Activated CD8-positive, alpha-beta T cell treated with anti-CD3 and anti-CD28 coated beads, Interleukin-2, amount 10 ng/mL, durations not matched to agents 7 days and 5 days (primary cell): Measurements from ENCODE around the gene RLF. TPM values are rescaled to one million over a fixed set of nuclear protein-coding genes. Genes with fewer than 3 reads are reported as not detected.
A peak's percentile ranks its signal among the peaks of the same experiment; 100 is the strongest.

Source experiments
- ATAC-seq: fragments of 150-1000 bp; cut with Tn5 transposase; one replicate; pipeline ENCODE4 v1.10.0; 2021; ENCODE audit warnings: moderate library complexity
- CTCF ChIA-PET: fragments of 350-600 bp; sonication (Branson Sonifier 250); formaldehyde crosslinking; loops from one replicate; lab custom pipeline; 2021; ENCODE audit warnings: antibody characterized with exemption; lab: Charles Lee
- POLR2A ChIA-PET: fragments of 350-600 bp; sonication (Branson Sonifier 250); formaldehyde crosslinking; loops from one replicate; lab custom pipeline; 2021; ENCODE audit warnings: antibody characterized with exemption; lab: Charles Lee
- DNase-seq: peaks from one replicate; pipeline ENCODE4 v3.0.0-alpha.2; 2020
- H3K27ac Mint-ChIP-seq: one replicate; pipeline ENCODE4 v1.8.0; 2021; ENCODE audit warnings: mild to moderate bottlenecking, mixed read lengths
- H3K27me3 Mint-ChIP-seq: one replicate; pipeline ENCODE4 v1.8.0; 2021; ENCODE audit warnings: low read depth, mixed read lengths
- H3K36me3 Mint-ChIP-seq: one replicate; pipeline ENCODE4 v1.8.0; 2021; ENCODE audit warnings: low read depth, mixed read lengths
- H3K4me1 Mint-ChIP-seq: one replicate; pipeline ENCODE4 v1.8.0; 2021; ENCODE audit warnings: low read depth, mixed read lengths
- H3K4me3 Mint-ChIP-seq: one replicate; pipeline ENCODE4 v1.8.0; 2021; ENCODE audit warnings: mild to moderate bottlenecking, mixed read lengths
- H3K9me3 Mint-ChIP-seq: one replicate; pipeline ENCODE4 v1.8.0; 2022; ENCODE audit warnings: mixed read lengths; ENCODE audit not compliant: insufficient read depth
- total RNA-seq, 2 experiments: library from RNA; stranded (reverse); gene quantifications; one replicate each; pipeline ENCODE4 v1.2.3, GENCODE V29; 2021

The RLF gene
- total RNA-seq, 2 experiments from 2014 or later: 20.4 to 22.3 TPM

DNA sequence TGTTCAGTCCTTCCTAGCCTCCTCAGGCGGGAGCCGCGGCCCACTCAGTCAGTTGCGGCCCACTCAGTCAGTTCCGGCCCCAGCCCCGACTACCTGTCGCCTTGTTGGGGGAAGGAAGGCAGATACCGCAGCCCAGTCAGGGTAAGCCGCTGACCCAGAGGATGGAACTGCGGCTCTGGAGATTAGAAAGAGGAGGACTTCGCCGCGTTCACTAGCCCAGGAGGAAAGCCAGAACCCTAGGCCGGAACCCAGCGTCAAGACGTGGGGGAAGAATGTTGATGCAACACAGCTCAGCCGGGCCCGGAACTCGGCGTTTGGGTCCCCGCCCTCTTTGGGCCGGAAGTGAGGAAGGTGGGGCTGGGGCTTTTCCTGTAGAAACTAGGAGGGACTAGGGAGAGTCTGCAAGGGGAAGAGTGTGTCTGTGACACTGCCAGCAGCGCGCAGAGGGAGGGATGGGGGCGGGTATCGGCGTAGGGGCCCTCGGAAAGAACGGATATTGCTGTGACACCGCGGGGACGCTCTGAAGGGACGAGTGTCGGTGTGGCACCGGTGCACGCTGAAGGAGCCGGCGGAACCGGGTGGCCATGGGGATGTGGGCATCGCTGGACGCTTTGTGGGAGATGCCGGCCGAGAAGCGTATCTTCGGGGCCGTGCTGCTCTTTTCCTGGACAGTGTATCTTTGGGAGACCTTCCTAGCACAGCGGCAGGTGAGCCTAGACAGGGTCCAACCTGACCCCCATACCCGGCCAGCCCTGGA, 96.7 kb downstream of the RLF start, which contains the start of gene ZMPSTE24:
Gene ZMPSTE24, plus strand, starts transcription at position 549 of the 757 bp plus-strand sequence. Its CDS starts 36 bp downstream, at position 585.
- POLR2A ChIA-PET: interaction anchor here (0.6 to 1.8 kb wide), 11 partner anchors 12 to 218 kb away, joined by 3 to 21 read pairs (median 5); partner anchors contain the start of genes CAP1, RLF and SMAP2
- CTCF ChIA-PET: interaction anchor here (0.7 to 3.0 kb wide), 6 partner anchors 60 to 126 kb away, joined by 3 to 15 read pairs (median 3); no protein-coding TSS in a partner anchor
- H3K27ac Mint-ChIP-seq: peak within 1 kb of the TSS; percentile 100
- H3K36me3 Mint-ChIP-seq: peaks cover 42% of the 10 kb centered on the region
- ATAC-seq (peak; percentile 96), DNase-seq (peak; percentile 98)
- H3K4me1 Mint-ChIP-seq: peaks cover 49% of the 10 kb centered on the region
- no peaks in the 10 kb centered on the region for H3K27me3 Mint-ChIP-seq
- peak within 1 kb of the TSS; percentile 99 for H3K4me3 Mint-ChIP-seq
- H3K9me3 Mint-ChIP-seq: no peaks in the 10 kb centered on the region

- Mint-ChIP-seq H3K27ac (peak overlapping the region; percentile 100), H3K4me3 (peak overlapping the region; percentile 99), H3K27me3 (no peaks in the 10 kb centered on the region), H3K36me3 (peaks cover 45% of the 10 kb centered on the region), H3K9me3 (no peaks in the 10 kb centered on the region), H3K4me1 (peaks cover 51% of the 10 kb centered on the region)
- CTCF ChIA-PET: interaction anchor here (1.0 to 1.3 kb wide), 2 partner anchors 75 to 126 kb away, joined by 3 to 4 read pairs; no protein-coding TSS in a partner anchor
- ATAC-seq: no peak
- POLR2A ChIA-PET: interaction anchor here (0.6 to 1.8 kb wide), 7 partner anchors 15 to 218 kb away, joined by 3 to 21 read pairs (median 5); partner anchors contain the start of genes CAP1 and RLF
- no peak for DNase-seq
Measured at GRCh38 chr1:40258445-40258769, 97.2 kb downstream of the RLF start.

DNA sequence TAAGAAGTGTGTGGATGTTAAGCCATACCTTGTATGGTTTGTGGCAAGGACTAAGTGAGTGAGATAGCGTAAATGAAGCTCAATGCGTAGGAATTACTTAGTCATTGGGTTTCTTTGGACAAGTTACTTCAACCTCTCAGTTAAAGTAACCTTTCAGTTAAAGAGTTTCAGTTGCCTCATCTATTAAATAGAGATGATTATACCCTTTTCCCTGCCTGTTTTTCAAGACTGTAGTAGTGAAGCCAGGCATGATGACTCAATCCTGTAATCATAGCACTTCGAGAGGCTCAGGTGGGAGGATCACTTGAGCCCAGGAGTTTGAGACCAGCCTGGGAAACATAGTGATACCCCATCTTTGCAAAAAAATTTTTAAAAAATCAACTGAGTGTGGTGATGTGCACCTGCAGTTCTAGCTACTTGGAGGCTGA, 103.2 kb downstream of the RLF start:
- Mint-ChIP-seq H3K27me3 (no peaks in the 10 kb centered on the region), H3K9me3 (no peaks in the 10 kb centered on the region), H3K4me1 (peaks cover 33% of the 10 kb centered on the region), H3K4me3 (no peak overlapping the region), H3K27ac (no peak overlapping the region), H3K36me3 (peaks cover 44% of the 10 kb centered on the region)
- DNase-seq (no peak), ATAC-seq (no peak)
- ChIA-PET CTCF (interaction anchor here (1.0 to 2.2 kb wide), 5 partner anchors 9 to 120 kb away, joined by 3 to 7 read pairs (median 4); no protein-coding TSS in a partner anchor), POLR2A (interaction anchor here (1.4 kb wide), 1 partner anchor 51 kb away, joined by 4 read pairs; no protein-coding TSS in a partner anchor)

GRCh38 chr1:40265298-40265697, 104.1 kb downstream of the RLF start:
- no peak for ATAC-seq
- Mint-ChIP-seq H3K4me3 (no peak overlapping the region), H3K27ac (no peak overlapping the region), H3K4me1 (peaks cover 26% of the 10 kb centered on the region), H3K9me3 (no peaks in the 10 kb centered on the region), H3K36me3 (peaks cover 45% of the 10 kb centered on the region), H3K27me3 (no peaks in the 10 kb centered on the region)
- ChIA-PET CTCF (interaction anchor here (1.0 to 2.2 kb wide), 4 partner anchors 24 to 112 kb away, joined by 3 to 9 read pairs (median 6); no protein-coding TSS in a partner anchor), POLR2A (interaction anchor here (1.4 kb wide), 1 partner anchor 50 kb away, joined by 4 read pairs; no protein-coding TSS in a partner anchor)
- no peak for DNase-seq

- Mint-ChIP-seq H3K27ac (no peak overlapping the region), H3K4me1 (peaks cover 20% of the 10 kb centered on the region), H3K4me3 (no peak overlapping the region), H3K36me3 (peaks cover 44% of the 10 kb centered on the region), H3K9me3 (no peaks in the 10 kb centered on the region), H3K27me3 (no peaks in the 10 kb centered on the region)
- CTCF ChIA-PET: interaction anchor here (0.8 to 2.2 kb wide), 5 partner anchors 49 to 113 kb away, joined by 3 to 9 read pairs (median 4); no protein-coding TSS in a partner anchor
- ATAC-seq (no peak), DNase-seq (no peak)
- POLR2A ChIA-PET: interaction anchor here (0.6 kb wide), 1 partner anchor 9 kb away, joined by 3 read pairs; no protein-coding TSS in a partner anchor
Measured at GRCh38 chr1:40265919-40266318, 104.7 kb downstream of the RLF start.

DNA sequence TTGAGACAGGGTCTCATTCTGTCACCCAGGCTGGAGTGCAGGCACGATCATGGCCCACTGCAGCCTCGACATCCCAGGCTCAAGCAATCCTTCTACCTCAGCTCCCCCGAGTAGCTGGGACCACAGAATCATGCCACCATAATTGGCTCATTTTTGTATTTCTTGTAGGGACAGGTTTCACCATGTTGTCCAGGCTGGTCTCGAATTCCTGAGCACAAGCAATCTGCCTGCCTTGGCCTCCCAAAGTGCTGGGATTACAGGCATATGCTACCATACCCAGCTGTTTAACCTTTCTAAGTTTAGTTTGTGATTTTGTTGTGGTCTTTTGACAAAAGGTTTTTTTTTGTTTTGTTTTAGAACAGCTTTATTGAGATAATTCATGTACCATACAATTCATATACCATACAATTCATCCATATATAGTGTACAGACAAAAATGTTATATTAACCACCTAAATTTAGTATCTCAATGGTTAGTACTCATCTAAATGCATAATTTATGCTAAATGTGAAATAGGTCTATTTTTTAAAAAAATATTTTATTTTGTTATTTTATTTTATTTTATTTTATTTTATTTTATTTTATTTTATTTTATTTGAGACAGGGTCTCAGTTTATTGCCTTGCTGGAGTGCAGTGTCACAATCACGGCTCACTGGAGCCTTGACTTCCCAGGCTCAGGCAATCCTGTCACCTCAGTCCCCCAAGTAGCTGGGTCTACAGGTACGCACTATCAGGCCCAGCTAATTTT, 105.8 kb downstream of the RLF start:
- peaks cover 13% of the 10 kb centered on the region for H3K4me1 Mint-ChIP-seq
- no peak for ATAC-seq
- CTCF ChIA-PET: interaction anchor here (0.6 to 2.0 kb wide), 4 partner anchors 48 to 123 kb away, joined by 3 to 9 read pairs (median 4); no protein-coding TSS in a partner anchor
- POLR2A ChIA-PET: interaction anchor here (0.6 to 1.2 kb wide), 2 partner anchors 10 to 61 kb away, joined by 3 to 4 read pairs; no protein-coding TSS in a partner anchor
- H3K36me3 Mint-ChIP-seq: peaks cover 41% of the 10 kb centered on the region
- H3K27ac Mint-ChIP-seq: no peak overlapping the region
- DNase-seq: no peak
- no peaks in the 10 kb centered on the region for H3K9me3 Mint-ChIP-seq
- H3K4me3 Mint-ChIP-seq: no peak overlapping the region
- H3K27me3 Mint-ChIP-seq: no peaks in the 10 kb centered on the region

DNA sequence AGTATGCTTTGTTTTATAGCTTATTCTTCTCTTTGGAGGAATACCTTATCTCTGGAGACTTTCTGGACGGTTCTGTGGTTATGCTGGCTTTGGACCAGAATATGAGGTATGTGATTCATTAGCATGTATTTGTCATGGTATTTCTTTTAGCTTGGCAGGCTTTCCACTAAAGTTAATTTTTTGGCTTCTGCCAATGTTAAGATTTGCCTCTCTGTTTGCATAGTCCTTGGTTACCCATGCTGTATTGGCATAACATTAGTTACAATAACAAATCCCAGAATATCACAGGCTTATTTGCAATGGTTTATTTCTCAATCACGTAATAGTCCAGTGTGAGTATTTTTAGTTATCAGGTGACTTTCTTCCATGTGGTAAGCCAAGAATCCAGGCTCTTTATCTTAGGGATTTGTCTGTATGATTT, 106.6 kb downstream of the RLF start:
- H3K9me3 Mint-ChIP-seq: no peaks in the 10 kb centered on the region
- no peak overlapping the region for H3K27ac Mint-ChIP-seq
- H3K4me1 Mint-ChIP-seq: peaks cover 11% of the 10 kb centered on the region
- H3K4me3 Mint-ChIP-seq: no peak overlapping the region
- no peak for ATAC-seq
- ChIA-PET POLR2A (interaction anchor here (1.2 kb wide), 1 partner anchor 61 kb away, joined by 4 read pairs; no protein-coding TSS in a partner anchor), CTCF (interaction anchor here (2.6 kb wide), 1 partner anchor 48 kb away, joined by 9 read pairs; no protein-coding TSS in a partner anchor)
- DNase-seq: no peak
- no peaks in the 10 kb centered on the region for H3K27me3 Mint-ChIP-seq
- peaks cover 41% of the 10 kb centered on the region for H3K36me3 Mint-ChIP-seq

GRCh38 chr1:40268211-40268610, 107.0 kb downstream of the RLF start:
- Mint-ChIP-seq H3K36me3 (peaks cover 42% of the 10 kb centered on the region), H3K27me3 (no peaks in the 10 kb centered on the region), H3K9me3 (no peaks in the 10 kb centered on the region), H3K4me3 (no peak overlapping the region), H3K27ac (no peak overlapping the region), H3K4me1 (peaks cover 8% of the 10 kb centered on the region)
- DNase-seq (no peak), ATAC-seq (no peak)
- POLR2A ChIA-PET: interaction anchor here (1.2 kb wide), 1 partner anchor 60 kb away, joined by 4 read pairs; no protein-coding TSS in a partner anchor
- CTCF ChIA-PET: interaction anchor here (2.6 kb wide), 1 partner anchor 47 kb away, joined by 9 read pairs; no protein-coding TSS in a partner anchor

GRCh38 chr1:40270152-40270834, 109.1 kb downstream of the RLF start:
- DNase-seq (no peak), ATAC-seq (no peak)
- Mint-ChIP-seq H3K9me3 (no peaks in the 10 kb centered on the region), H3K27ac (peak overlapping the region; percentile 27), H3K36me3 (peaks cover 49% of the 10 kb centered on the region), H3K4me3 (no peak overlapping the region), H3K27me3 (no peaks in the 10 kb centered on the region), H3K4me1 (peaks cover 2% of the 10 kb centered on the region)
- ChIA-PET POLR2A (no interaction called here), CTCF (interaction anchor here (0.6 to 2.6 kb wide), 3 partner anchors 45 to 126 kb away, joined by 3 to 9 read pairs (median 3); no protein-coding TSS in a partner anchor)

GRCh38 chr1:40272653-40273213, 111.5 kb downstream of the RLF start:
- H3K36me3 Mint-ChIP-seq: peaks cover 49% of the 10 kb centered on the region
- ChIA-PET POLR2A (interaction anchor here (1.5 kb wide), 1 partner anchor 15 kb away, joined by 5 read pairs; the partner anchor contains the start of gene ZMPSTE24), CTCF (interaction anchor here (1.1 to 2.5 kb wide), 5 partner anchors 9 to 129 kb away, joined by 3 to 9 read pairs (median 7); no protein-coding TSS in a partner anchor)
- H3K4me1 Mint-ChIP-seq: no peaks in the 10 kb centered on the region
- no peaks in the 10 kb centered on the region for H3K27me3 Mint-ChIP-seq
- no peak for DNase-seq
- ATAC-seq: no peak
- H3K9me3 Mint-ChIP-seq: no peaks in the 10 kb centered on the region
- no peak overlapping the region for H3K27ac Mint-ChIP-seq
- H3K4me3 Mint-ChIP-seq: no peak overlapping the region
